Breast epithelium (tissue), 4 donors: ENCODE results near the gene GPC3. TPM values are rescaled to one million over a fixed set of nuclear protein-coding genes. Genes with fewer than 3 reads are reported as not detected.
"Not testable (repeated sequence)": the region's sequence is repeated elsewhere in the genome, so short reads cannot be mapped to it uniquely, and the experiment has no call there.

Experiments used
- DNase-seq, 2 donors: peaks; one replicate each; pipeline ENCODE4 v3.0.0-alpha.2; 2019; ENCODE audit warnings: low spot score in 2 of 2
- H3K27ac ChIP-seq, 2 donors: fragments of 200-600 bp; sonication (generic) in 1 of 2; one replicate each; pipeline ENCODE4 v1.5.1; 2016 to 2019; ENCODE audit warnings: mild to moderate bottlenecking in 1 of 2
- H3K27me3 ChIP-seq, 2 donors: fragments of 200-600 bp; sonication (generic) in 1 of 2; one replicate each; pipeline versions ENCODE4 v1.5.1 to v1.6.0; 2017 to 2019; ENCODE audit warnings: control low read depth in 1 of 2, mild to moderate bottlenecking in 1 of 2
- H3K36me3 ChIP-seq: fragments of 200-600 bp; one replicate; pipeline ENCODE4 v1.5.1; 2019
- H3K4me1 ChIP-seq, 2 donors: fragments of 200-600 bp; sonication (generic); one replicate each; pipeline ENCODE4 v1.5.1; 2016 to 2019; ENCODE audit warnings: control low read depth in 1 of 2
- H3K4me3 ChIP-seq, 3 donors: fragments of 200-600 bp; sonication (generic); 1 replicate in 2 of 3; 2 replicates in 1 of 3; pipeline ENCODE4 v1.5.1; 2016 to 2019; ENCODE audit warnings: mild to moderate bottlenecking in 3 of 3, moderate library complexity in 2 of 3
- H3K9me3 ChIP-seq, 2 donors: fragments of 200-600 bp; sonication (generic) in 1 of 2; one replicate each; pipeline ENCODE4 v1.5.1; 2016 to 2019; ENCODE audit warnings: control low read depth in 1 of 2
- CTCF ChIP-seq, 3 donors: fragments of 450-650 bp; IDR thresholded peaks; one replicate each; pipeline ENCODE4 v1.5.1; 2016 to 2017; ENCODE audit warnings: antibody characterized with exemption in 3 of 3, mild to moderate bottlenecking in 3 of 3, moderate library complexity in 3 of 3
- POLR2A ChIP-seq: fragments of 450-650 bp; IDR thresholded peaks from one replicate; pipeline ENCODE4 v1.6.1; 2016; ENCODE audit warnings: antibody characterized with exemption, mild to moderate bottlenecking, moderate library complexity
- POLR2AphosphoS5 ChIP-seq, 3 donors: sonication (generic); formaldehyde crosslinking; IDR thresholded peaks; one replicate each; pipeline ENCODE4 v1.6.1; 2017; ENCODE audit warnings: antibody characterized with exemption in 3 of 3
- intact Hi-C: fragments of 100-400 bp; cut with DNase I; formaldehyde crosslinking; loops from one replicate; pipeline ENCODE4 v1.15.1; 2023; ENCODE audit warnings: low total_unique reads
- total RNA-seq, 3 donors: library from RNA; depleted of rRNA; stranded (reverse); fragments of >200 nt; gene quantifications; one replicate each; pipeline ENCODE4 v1.1.0, GENCODE V29; 2016

GPC3 gene
- total RNA-seq, 3 donors from 2014 or later: 29.7 to 99.2 (median 89.1) TPM

- no peaks in the 10 kb centered on the region for H3K36me3 ChIP-seq
- no peak for TF ChIP-seq CTCF (IDR thresholded peaks at IDR 0.05)
- no peak for TF ChIP-seq POLR2AphosphoS5 (IDR thresholded peaks at IDR 0.05)
- no peak for TF ChIP-seq POLR2A
- H3K4me3 ChIP-seq: no peak overlapping the region
- intact Hi-C loops: no loop called here
- H3K27me3 ChIP-seq: peaks cover 0 to 40% of the 10 kb centered on the region in 2 donors
- H3K27ac ChIP-seq: no peak overlapping the region
- H3K4me1 ChIP-seq: no peaks in the 10 kb centered on the region
- no peak for DNase-seq
- H3K9me3 ChIP-seq: no peaks in the 10 kb centered on the region
Observed at GRCh38 chrX:134024686-134025377, 39.4 kb upstream of the GPC3 start.

GRCh38 chrX:134023851-134024281, 38.5 kb upstream of the GPC3 start:
- peaks cover 0 to 47% of the 10 kb centered on the region in 2 donors for H3K27me3 ChIP-seq
- H3K36me3 ChIP-seq: no peaks in the 10 kb centered on the region
- no peak for TF ChIP-seq POLR2A
- TF ChIP-seq CTCF (IDR thresholded peaks at IDR 0.05): no peak
- TF ChIP-seq POLR2AphosphoS5 (IDR thresholded peaks at IDR 0.05): no peak
- intact Hi-C loops: no loop called here
- no peak overlapping the region for H3K4me3 ChIP-seq
- no peaks in the 10 kb centered on the region for H3K4me1 ChIP-seq
- H3K27ac ChIP-seq: no peak overlapping the region
- H3K9me3 ChIP-seq: no peaks in the 10 kb centered on the region
- no peak for DNase-seq

GRCh38 chrX:134020910-134021309, 35.5 kb upstream of the GPC3 start:
- DNase-seq: no peak
- intact Hi-C loops: no loop called here
- no peak overlapping the region for H3K4me3 ChIP-seq
- no peaks in the 10 kb centered on the region for H3K4me1 ChIP-seq
- no peaks in the 10 kb centered on the region for H3K9me3 ChIP-seq
- H3K27ac ChIP-seq: no peak overlapping the region
- no peaks in the 10 kb centered on the region for H3K36me3 ChIP-seq
- H3K27me3 ChIP-seq: peaks cover 0 to 36% of the 10 kb centered on the region in 2 donors
- TF ChIP-seq POLR2AphosphoS5 (IDR thresholded peaks at IDR 0.05): no peak
- TF ChIP-seq CTCF (IDR thresholded peaks at IDR 0.05): no peak
- no peak for TF ChIP-seq POLR2A

GRCh38 chrX:134019567-134020206, 34.3 kb upstream of the GPC3 start:
- no peaks in the 10 kb centered on the region for H3K9me3 ChIP-seq
- H3K36me3 ChIP-seq: no peaks in the 10 kb centered on the region
- no peak overlapping the region for H3K27ac ChIP-seq
- no peak for DNase-seq
- H3K4me3 ChIP-seq: no peak overlapping the region
- H3K4me1 ChIP-seq: no peaks in the 10 kb centered on the region
- TF ChIP-seq POLR2A: no peak
- no peak for TF ChIP-seq CTCF (IDR thresholded peaks at IDR 0.05)
- no peak for TF ChIP-seq POLR2AphosphoS5 (IDR thresholded peaks at IDR 0.05)
- intact Hi-C loops: no loop called here
- peaks cover 0 to 32% of the 10 kb centered on the region in 2 donors for H3K27me3 ChIP-seq

GRCh38 chrX:134016309-134016708, 30.9 kb upstream of the GPC3 start:
- H3K4me1 ChIP-seq, H3K9me3 ChIP-seq, H3K4me3 ChIP-seq, H3K27ac ChIP-seq, intact Hi-C loops, DNase-seq, H3K36me3 ChIP-seq: not testable (repeated sequence)
- peaks cover 0 to 39% of the 10 kb centered on the region in 2 donors for H3K27me3 ChIP-seq

GRCh38 chrX:134015510-134015909, 30.1 kb upstream of the GPC3 start:
- intact Hi-C loops, H3K4me1 ChIP-seq, H3K36me3 ChIP-seq, H3K27ac ChIP-seq, DNase-seq, H3K4me3 ChIP-seq, H3K9me3 ChIP-seq: not testable (repeated sequence)
- peaks cover 0 to 40% of the 10 kb centered on the region in 2 donors for H3K27me3 ChIP-seq
